Skeletal muscle cell (primary cell): ENCODE data around the gene FLACC1.
"Not testable (repeated sequence)": the region's sequence is repeated elsewhere in the genome, so short reads cannot be mapped to it uniquely, and the experiment has no call there.

ENCODE experiments used
- DNase-seq: peaks from one replicate; pipeline ENCODE4 v3.0.0-alpha.2; 2010; ENCODE audit warnings: low read depth
- H3K4me3 ChIP-seq: 2 replicates; pipeline ENCODE4 v1.5.1; 2011; ENCODE audit warnings: low read depth, mild to moderate bottlenecking, control low read depth, low read length, moderate library complexity

FLACC1 gene

GRCh38 chr2:201353116-201353515 is 4.0 kb downstream of the FLACC1 start:
- DNase-seq: no peak

GRCh38 chr2:201350879-201351278 is 6.3 kb downstream of the FLACC1 start:
- no peak for DNase-seq

More at GRCh38 chr2:201353116-201353515, 4.0 kb downstream of the FLACC1 start:
- H3K4me3 ChIP-seq: no peak overlapping the region

GRCh38 chr2:201349601-201350000 is 7.5 kb downstream of the FLACC1 start:
- DNase-seq: no peak
- no peak overlapping the region for H3K4me3 ChIP-seq

More at GRCh38 chr2:201350879-201351278, 6.3 kb downstream of the FLACC1 start:
- H3K4me3 ChIP-seq: no peak overlapping the region

- DNase-seq: no peak
These were observed 8.4 kb downstream of the FLACC1 start for GRCh38 chr2:201348758-201349157.

GRCh38 chr2:201347138-201347537 is 10.0 kb downstream of the FLACC1 start:
- no peak overlapping the region for H3K4me3 ChIP-seq
- DNase-seq: no peak

More at GRCh38 chr2:201348758-201349157, 8.4 kb downstream of the FLACC1 start:
- H3K4me3 ChIP-seq: no peak overlapping the region

- DNase-seq: no peak
- no peak overlapping the region for H3K4me3 ChIP-seq
These were observed 11.4 kb downstream of the FLACC1 start for GRCh38 chr2:201345625-201346213.

- DNase-seq: no peak
- H3K4me3 ChIP-seq: no peak overlapping the region
These were observed 12.3 kb downstream of the FLACC1 start for GRCh38 chr2:201344663-201345366.

GRCh38 chr2:201343559-201343958 is 13.6 kb downstream of the FLACC1 start:
- no peak for DNase-seq
- H3K4me3 ChIP-seq: no peak overlapping the region

- H3K4me3 ChIP-seq: no peak overlapping the region
- no peak for DNase-seq
These were observed 14.2 kb downstream of the FLACC1 start for GRCh38 chr2:201342923-201343322.

- no peak overlapping the region for H3K4me3 ChIP-seq
- DNase-seq: no peak
These were observed 27.7 kb downstream of the FLACC1 start for GRCh38 chr2:201329409-201329808.

- no peak for DNase-seq
- H3K4me3 ChIP-seq: no peak overlapping the region
These were observed 29.5 kb downstream of the FLACC1 start for GRCh38 chr2:201327678-201328077.

- no peak for DNase-seq
- H3K4me3 ChIP-seq: no peak overlapping the region
These were observed 34.4 kb downstream of the FLACC1 start for GRCh38 chr2:201322772-201323171.

- no peak overlapping the region for H3K4me3 ChIP-seq
- no peak for DNase-seq
These were observed 36.4 kb downstream of the FLACC1 start for GRCh38 chr2:201320701-201321100.

GRCh38 chr2:201320257-201320656 is 36.9 kb downstream of the FLACC1 start:
- H3K4me3 ChIP-seq: no peak overlapping the region
- no peak for DNase-seq

- H3K4me3 ChIP-seq: no peak overlapping the region
- no peak for DNase-seq
These were observed 37.6 kb downstream of the FLACC1 start for GRCh38 chr2:201319511-201319910.

- DNase-seq: no peak
- H3K4me3 ChIP-seq: no peak overlapping the region
These were observed 43.8 kb downstream of the FLACC1 start for GRCh38 chr2:201313362-201313761.

GRCh38 chr2:201308914-201309313 is 48.2 kb downstream of the FLACC1 start:
- no peak overlapping the region for H3K4me3 ChIP-seq
- DNase-seq: no peak

GRCh38 chr2:201307876-201308275 is 49.3 kb downstream of the FLACC1 start:
- no peak overlapping the region for H3K4me3 ChIP-seq
- no peak for DNase-seq

GRCh38 chr2:201299929-201300328 is 57.2 kb downstream of the FLACC1 start:
- H3K4me3 ChIP-seq, DNase-seq: not testable (repeated sequence)

GRCh38 chr2:201298462-201299052 is 58.6 kb downstream of the FLACC1 start:
- DNase-seq: peak; percentile 8
- no peak overlapping the region for H3K4me3 ChIP-seq
